K562 (cell line): ENCODE results near the gene FXN. TPM values are rescaled to one million over a fixed set of nuclear protein-coding genes. Genes with fewer than 3 reads are reported as not detected.

ENCODE experiments used
- ADNP ChIP-seq: fragments of 200-800 bp; sonication (Bioruptor generic); IDR thresholded peaks from 2 replicates; pipeline ENCODE4 v1.6.1; 2016; ENCODE audit warnings: missing genetic modification characterization, missing compliant biosample characterization
- ARID1B ChIP-seq: fragments of 450-650 bp; IDR thresholded peaks from 2 replicates; pipeline ENCODE4 v1.6.1; 2016; ENCODE audit warnings: antibody characterized with exemption, mild to moderate bottlenecking, inconsistent platforms
- CBX8 ChIP-seq: fragments of 200-600 bp; sonication (generic); IDR thresholded peaks from 2 replicates; pipeline ENCODE4 v1.6.1; 2012; ENCODE audit warnings: borderline replicate concordance, mixed run types, low read depth, mild to moderate bottlenecking, moderate library complexity, mixed read lengths, low read length, control low read depth, inconsistent platforms; ENCODE audit not compliant: poor library complexity, severe bottlenecking; ENCODE audit errors: extremely low read depth
- CHD2 ChIP-seq: IDR thresholded peaks from 2 replicates; pipeline ENCODE4 v1.6.1; 2011; ENCODE audit warnings: low read depth, low read length
- CTBP1 ChIP-seq: fragments of 450-650 bp; IDR thresholded peaks from 2 replicates; pipeline ENCODE4 v1.6.1; 2016; ENCODE audit warnings: borderline replicate concordance
- DPF2 ChIP-seq: fragments of 450-650 bp; IDR thresholded peaks from 2 replicates; pipeline ENCODE4 v1.6.1; 2016
- EP300 ChIP-seq: IDR thresholded peaks from 2 replicates; pipeline ENCODE4 v1.6.1; 2012; ENCODE audit warnings: low read length, improper control_type of control experiment
- LEF1 ChIP-seq: fragments of 450-650 bp; IDR thresholded peaks from 2 replicates; pipeline ENCODE4 v1.6.1; 2016; ENCODE audit warnings: mild to moderate bottlenecking
- NCOR1 ChIP-seq: fragments of 450-650 bp; IDR thresholded peaks from 2 replicates; pipeline ENCODE4 v1.6.1; 2016; ENCODE audit warnings: mild to moderate bottlenecking, moderate library complexity
- NFIC ChIP-seq: fragments of 450-650 bp; IDR thresholded peaks from 2 replicates; pipeline ENCODE4 v1.6.1; 2017; ENCODE audit warnings: mild to moderate bottlenecking, inconsistent platforms
- NR4A1 ChIP-seq, 2 experiments: fragments of 250-450 bp in 1 of 2; fragments of 450-650 bp in 1 of 2; sonication (Bioruptor Pico) in 1 of 2; IDR thresholded peaks; 2 replicates each; pipeline versions ENCODE4 v1.4.0 to v1.6.1; 2016 to 2020; ENCODE audit warnings: mild to moderate bottlenecking in 2 of 2, missing compliant biosample characterization in 1 of 2, missing genetic modification characterization in 1 of 2, moderate library complexity in 1 of 2
- SMARCA4 ChIP-seq: fragments of 450-650 bp; IDR thresholded peaks from 2 replicates; pipeline ENCODE4 v1.6.1; 2016
- TAF15 ChIP-seq: fragments of 200-400 bp; formaldehyde crosslinking; IDR thresholded peaks from 2 replicates; pipeline ENCODE4 v1.6.1; 2017; ENCODE audit warnings: mild to moderate bottlenecking, low read depth, low read length, moderate library complexity
- ZBTB17 ChIP-seq: fragments of 450-650 bp; formaldehyde crosslinking; IDR thresholded peaks from 2 replicates; pipeline ENCODE4 v1.4.0; 2020; ENCODE audit warnings: mild to moderate bottlenecking
- ZEB2 ChIP-seq: fragments of 450-650 bp; IDR thresholded peaks from 2 replicates; pipeline ENCODE4 v1.6.1; 2016
- ZNF77 ChIP-seq: fragments of 250-450 bp; sonication (Bioruptor Pico); IDR thresholded peaks from 2 replicates; pipeline ENCODE4 v1.5.0; 2020
- ZNF785 ChIP-seq: fragments of 250-450 bp; sonication (Bioruptor Pico); IDR thresholded peaks from 2 replicates; pipeline ENCODE4 v1.4.0; 2020; ENCODE audit warnings: mild to moderate bottlenecking
- polyA plus RNA-seq, 8 experiments: library from polyadenylated mRNA; depleted of rRNA in 4 of 8; stranded (reverse) in 5 of 8; unstranded in 3 of 8; fragments of >200 nt; fragmentation: Nextera tagmentation in 2 of 8; fragmentation: Illumina TruSeq in 1 of 8; extraction: Ambion mirVana in 2 of 8; extraction: Trizol in 1 of 8; gene quantifications; 2 replicates each; pipeline versions ENCODE4 v1.2.1 to v1.2.3, GENCODE V29; 2011 to 2014; ENCODE audit warnings: inconsistent platforms in 1 of 8, missing spikeins in 1 of 8
- total RNA-seq, 7 experiments: library from RNA; depleted of rRNA in 6 of 7; stranded (reverse); fragments of >200 nt in 6 of 7; fragmentation: Illumina TruSeq in 2 of 7; extraction: Trizol in 2 of 7; gene quantifications; 2 replicates each; pipeline versions ENCODE4 v1.2.1 to v1.2.3, GENCODE V29; 2011 to 2021; ENCODE audit warnings: low replicate concordance in 1 of 7
- TF ChIP-seq, protein P1 (sequence below), 2 experiments: fragments of 450-650 bp in 1 of 2; sonication (generic) in 1 of 2; formaldehyde crosslinking in 1 of 2; IDR thresholded peaks; 2 replicates each; pipeline versions ENCODE4 v1.7.1 to v1.9.0; 2016 to 2022; ENCODE audit warnings: inconsistent platforms in 1 of 2, mild to moderate bottlenecking in 1 of 2, missing genetic modification reagents in 1 of 2
- TF ChIP-seq, protein P2 (sequence below): fragments of 450-650 bp; IDR thresholded peaks from 2 replicates; pipeline ENCODE4 v1.6.1; 2016

FXN gene
- total and polyA plus RNA-seq, 9 of the 15 experiments (the other 6 are each of a cell fraction or from before 2014, with no cell fraction given), result 7.6 to 51.5 (median 30.3) TPM

DNA sequence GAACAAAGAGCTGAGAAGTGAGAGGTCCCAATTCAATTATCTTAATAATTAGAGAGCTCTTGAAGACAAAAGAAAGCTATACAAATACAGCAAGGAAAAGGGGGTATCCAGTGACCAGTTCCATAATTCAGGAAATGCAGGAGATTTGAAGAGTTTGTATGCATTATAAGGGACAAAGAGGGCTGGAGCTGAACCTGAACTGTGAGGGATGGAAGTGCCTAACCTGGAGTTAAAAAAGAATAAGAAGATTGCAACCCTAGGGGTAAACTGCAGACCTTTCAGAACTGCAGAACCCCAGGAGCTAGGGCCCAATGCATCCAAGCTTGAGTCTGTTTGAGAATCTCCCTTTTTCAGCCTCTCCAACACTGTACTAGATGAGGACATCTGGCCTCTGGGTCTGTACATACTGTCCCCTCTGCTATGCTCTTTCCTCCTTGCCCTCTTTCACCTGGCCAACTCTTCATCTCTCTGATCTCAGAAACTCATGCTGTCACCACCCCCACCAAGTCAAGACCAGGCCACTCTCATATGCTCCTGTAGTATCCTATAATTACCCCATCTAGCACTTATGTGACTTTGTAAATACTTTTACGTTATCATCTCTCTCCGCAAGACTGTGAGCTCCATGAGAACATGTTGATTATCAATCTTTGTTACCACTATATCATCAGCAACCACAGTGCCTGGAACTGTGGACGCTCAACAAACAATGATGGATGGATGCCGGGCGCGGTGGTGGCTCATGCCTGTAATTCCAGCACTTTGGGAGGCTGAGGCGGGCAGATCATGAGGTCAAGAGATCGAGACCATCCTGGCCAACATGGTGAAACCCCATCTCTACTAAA lies 15.0 kb upstream of the FXN start (continued):
- TF ChIP-seq, protein P1, sequence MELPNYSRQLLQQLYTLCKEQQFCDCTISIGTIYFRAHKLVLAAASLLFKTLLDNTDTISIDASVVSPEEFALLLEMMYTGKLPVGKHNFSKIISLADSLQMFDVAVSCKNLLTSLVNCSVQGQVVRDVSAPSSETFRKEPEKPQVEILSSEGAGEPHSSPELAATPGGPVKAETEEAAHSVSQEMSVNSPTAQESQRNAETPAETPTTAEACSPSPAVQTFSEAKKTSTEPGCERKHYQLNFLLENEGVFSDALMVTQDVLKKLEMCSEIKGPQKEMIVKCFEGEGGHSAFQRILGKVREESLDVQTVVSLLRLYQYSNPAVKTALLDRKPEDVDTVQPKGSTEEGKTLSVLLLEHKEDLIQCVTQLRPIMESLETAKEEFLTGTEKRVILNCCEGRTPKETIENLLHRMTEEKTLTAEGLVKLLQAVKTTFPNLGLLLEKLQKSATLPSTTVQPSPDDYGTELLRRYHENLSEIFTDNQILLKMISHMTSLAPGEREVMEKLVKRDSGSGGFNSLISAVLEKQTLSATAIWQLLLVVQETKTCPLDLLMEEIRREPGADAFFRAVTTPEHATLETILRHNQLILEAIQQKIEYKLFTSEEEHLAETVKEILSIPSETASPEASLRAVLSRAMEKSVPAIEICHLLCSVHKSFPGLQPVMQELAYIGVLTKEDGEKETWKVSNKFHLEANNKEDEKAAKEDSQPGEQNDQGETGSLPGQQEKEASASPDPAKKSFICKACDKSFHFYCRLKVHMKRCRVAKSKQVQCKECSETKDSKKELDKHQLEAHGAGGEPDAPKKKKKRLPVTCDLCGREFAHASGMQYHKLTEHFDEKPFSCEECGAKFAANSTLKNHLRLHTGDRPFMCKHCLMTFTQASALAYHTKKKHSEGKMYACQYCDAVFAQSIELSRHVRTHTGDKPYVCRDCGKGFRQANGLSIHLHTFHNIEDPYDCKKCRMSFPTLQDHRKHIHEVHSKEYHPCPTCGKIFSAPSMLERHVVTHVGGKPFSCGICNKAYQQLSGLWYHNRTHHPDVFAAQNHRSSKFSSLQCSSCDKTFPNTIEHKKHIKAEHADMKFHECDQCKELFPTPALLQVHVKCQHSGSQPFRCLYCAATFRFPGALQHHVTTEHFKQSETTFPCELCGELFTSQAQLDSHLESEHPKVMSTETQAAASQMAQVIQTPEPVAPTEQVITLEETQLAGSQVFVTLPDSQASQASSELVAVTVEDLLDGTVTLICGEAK (IDR thresholded peaks at IDR 0.05), result no peak
- TF ChIP-seq, protein P1 (CRISPR knock-in tag; IDR thresholded peaks at IDR 0.05), result no peak
- TF ChIP-seq CTBP1, result peak; percentile 73; the same call in 1 of the 2 replicates
- TF ChIP-seq NCOR1, result peak; percentile 45
- TF ChIP-seq NR4A1 (CRISPR knock-in tag; IDR thresholded peaks at IDR 0.05), result no peak
- 0 out of 2 replicates have a peak, but pooled peaks have one; percentile 29 for TF ChIP-seq NR4A1 (tag; IDR thresholded peaks at IDR 0.05)
- TF ChIP-seq ZEB2, result peak; percentile 42; the same call in 1 of the 2 replicates
- TF ChIP-seq ZNF785 (CRISPR knock-in tag), result no peak
- peak; percentile 65; the same call in 1 of the 2 replicates for TF ChIP-seq ADNP (tag)
- TF ChIP-seq, protein P2, sequence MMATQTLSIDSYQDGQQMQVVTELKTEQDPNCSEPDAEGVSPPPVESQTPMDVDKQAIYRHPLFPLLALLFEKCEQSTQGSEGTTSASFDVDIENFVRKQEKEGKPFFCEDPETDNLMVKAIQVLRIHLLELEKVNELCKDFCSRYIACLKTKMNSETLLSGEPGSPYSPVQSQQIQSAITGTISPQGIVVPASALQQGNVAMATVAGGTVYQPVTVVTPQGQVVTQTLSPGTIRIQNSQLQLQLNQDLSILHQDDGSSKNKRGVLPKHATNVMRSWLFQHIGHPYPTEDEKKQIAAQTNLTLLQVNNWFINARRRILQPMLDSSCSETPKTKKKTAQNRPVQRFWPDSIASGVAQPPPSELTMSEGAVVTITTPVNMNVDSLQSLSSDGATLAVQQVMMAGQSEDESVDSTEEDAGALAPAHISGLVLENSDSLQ, result peak; percentile 65
- TF ChIP-seq ARID1B, result peak; percentile 81
- peak; percentile 63; the same call in 1 of the 2 replicates for TF ChIP-seq SMARCA4
- TF ChIP-seq CHD2, result no peak
- TF ChIP-seq ZNF77 (CRISPR knock-in tag), result no peak
- peak; percentile 47; the same call in 1 of the 2 replicates for TF ChIP-seq EP300
- TF ChIP-seq DPF2, result peak; percentile 65
- TF ChIP-seq LEF1, result 0 out of 2 replicates have a peak, but pooled peaks have one; percentile 49
- TF ChIP-seq ZBTB17 (CRISPR knock-in tag), result peak; percentile 42; the same call in 1 of the 2 replicates
- TF ChIP-seq NFIC, result peak; percentile 27; the same call in 1 of the 2 replicates
- no peak for TF ChIP-seq CBX8
- no peak for TF ChIP-seq TAF15
